K562 (cell line): Measurements from ENCODE around the gene ZFP36. TPM values are rescaled to one million over a fixed set of nuclear protein-coding genes. Genes with fewer than 3 reads are reported as not detected.

ENCODE experiments used
- CREB3L1 ChIP-seq: fragments of 450-650 bp; IDR thresholded peaks from 2 replicates; pipeline ENCODE4 v1.6.1; 2014; ENCODE audit warnings: low read depth, mild to moderate bottlenecking, moderate library complexity, borderline replicate concordance
- E2F6 ChIP-seq, 2 experiments: IDR thresholded peaks; 2 replicates each; pipeline ENCODE4 v1.6.1; 2011; ENCODE audit warnings: borderline replicate concordance in 1 of 2, control low read depth in 1 of 2, low read depth in 1 of 2, low read length in 1 of 2, mild to moderate bottlenecking in 1 of 2, mixed read lengths in 1 of 2, moderate library complexity in 1 of 2; ENCODE audit not compliant: insufficient read depth in 1 of 2, insufficient read length in 1 of 2, poor library complexity in 1 of 2, severe bottlenecking in 1 of 2; ENCODE audit errors: extremely low read depth in 1 of 2
- FOXJ2 ChIP-seq: fragments of 200-800 bp; sonication (Bioruptor generic); IDR thresholded peaks from 2 replicates; pipeline ENCODE4 v1.6.1; 2016; ENCODE audit warnings: missing genetic modification characterization, missing compliant biosample characterization
- FUS ChIP-seq: fragments of 200-400 bp; formaldehyde crosslinking; optimal IDR thresholded peaks from 2 replicates; pipeline ENCODE3; 2017; ENCODE audit warnings: low read depth, low read length
- ID3 ChIP-seq, 2 experiments: fragments of 250-450 bp in 1 of 2; fragments of 450-650 bp in 1 of 2; sonication (Bioruptor Pico) in 1 of 2; IDR thresholded peaks; 2 replicates each; pipeline versions ENCODE4 v1.6.1 to v1.8.0; 2016 to 2021; ENCODE audit warnings: mild to moderate bottlenecking in 2 of 2, moderate library complexity in 2 of 2, missing compliant biosample characterization in 1 of 2, missing genetic modification characterization in 1 of 2
- KLF16 ChIP-seq: IDR thresholded peaks from 2 replicates; pipeline ENCODE4 v1.6.1; 2016; ENCODE audit warnings: antibody characterized with exemption
- NR2C2 ChIP-seq, 2 experiments: fragments of 200-800 bp in 1 of 2; sonication (Bioruptor generic) in 1 of 2; sonication (generic) in 1 of 2; formaldehyde crosslinking in 1 of 2; IDR thresholded peaks; 2 replicates each; pipeline versions ENCODE4 v1.6.1 to v1.8.0; 2016 to 2022; ENCODE audit warnings: mild to moderate bottlenecking in 1 of 2, missing compliant biosample characterization in 1 of 2, missing genetic modification characterization in 1 of 2, missing genetic modification reagents in 1 of 2
- PURB ChIP-seq: sonication (generic); formaldehyde crosslinking; IDR thresholded peaks from 2 replicates; pipeline ENCODE4 v1.9.0; 2021; ENCODE audit warnings: low read depth, mild to moderate bottlenecking, missing genetic modification reagents
- ZNF318 ChIP-seq, 2 experiments: fragments of 450-650 bp; IDR thresholded peaks; 2 replicates each; pipeline ENCODE4 v1.6.1; 2016; ENCODE audit warnings: mild to moderate bottlenecking in 2 of 2, borderline replicate concordance in 1 of 2, low read depth in 1 of 2, moderate library complexity in 1 of 2
- polyA plus RNA-seq, 8 experiments: library from polyadenylated mRNA; depleted of rRNA in 4 of 8; stranded (reverse) in 5 of 8; unstranded in 3 of 8; fragments of >200 nt; fragmentation: Nextera tagmentation in 2 of 8; fragmentation: Illumina TruSeq in 1 of 8; extraction: Ambion mirVana in 2 of 8; extraction: Trizol in 1 of 8; gene quantifications; 2 replicates each; pipeline versions ENCODE4 v1.2.1 to v1.2.3, GENCODE V29; 2011 to 2014; ENCODE audit warnings: inconsistent platforms in 1 of 8, missing spikeins in 1 of 8
- total RNA-seq, 7 experiments: library from RNA; depleted of rRNA in 6 of 7; stranded (reverse); fragments of >200 nt in 6 of 7; fragmentation: Illumina TruSeq in 2 of 7; extraction: Trizol in 2 of 7; gene quantifications; 2 replicates each; pipeline versions ENCODE4 v1.2.1 to v1.2.3, GENCODE V29; 2011 to 2021; ENCODE audit warnings: low replicate concordance in 1 of 7

ZFP36 gene
- total and polyA plus RNA-seq, 9 of the 15 experiments (the other 6 are each of a cell fraction or from before 2014, with no cell fraction given): 1.0 to 20.1 (median 3.5) TPM

DNA sequence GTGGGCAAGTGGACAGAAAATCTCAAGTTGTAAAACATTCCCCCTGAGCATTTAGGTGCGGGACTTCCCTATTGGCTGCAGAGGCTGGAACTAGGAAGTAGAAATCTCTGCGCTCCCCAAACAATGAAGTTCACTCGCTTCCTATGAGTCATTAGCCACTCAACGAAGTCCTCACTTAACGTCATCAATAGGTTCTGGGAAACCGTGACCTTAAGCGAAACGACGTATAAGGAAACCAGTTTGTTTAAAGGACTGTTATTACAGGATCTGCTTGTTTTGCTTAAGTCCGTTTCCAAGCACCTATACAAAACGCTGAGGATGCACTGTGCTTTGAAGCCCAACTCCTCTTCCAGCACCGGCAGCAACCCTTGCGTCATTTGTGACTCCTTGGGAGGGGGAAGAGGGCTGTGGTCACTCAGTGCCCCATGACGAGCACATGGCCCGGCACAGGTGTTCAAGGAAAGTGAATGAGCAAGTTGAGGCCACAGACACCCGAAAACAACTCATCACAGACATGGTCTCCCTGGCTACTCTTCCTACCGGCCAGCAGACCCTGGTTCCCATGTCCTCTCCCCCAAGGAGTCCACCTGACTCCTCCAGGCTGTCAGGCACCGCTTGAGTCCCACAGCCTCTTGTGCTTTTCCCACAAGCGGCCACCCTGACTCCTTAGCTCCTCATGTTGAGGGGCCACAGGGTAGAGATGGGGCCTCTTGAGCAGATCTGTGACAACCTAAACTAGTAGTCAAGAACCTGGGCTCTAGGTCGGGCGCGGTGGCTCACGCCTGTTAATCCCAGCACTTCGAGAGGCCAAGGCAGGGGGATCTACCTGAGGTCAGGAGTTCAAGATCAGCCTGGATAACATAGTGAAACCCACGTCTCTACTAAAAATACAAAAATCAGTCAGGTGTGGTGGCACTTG, 24.3 kb downstream of the ZFP36 start (continued):
- no peak for TF ChIP-seq ID3 (CRISPR knock-in tag; IDR thresholded peaks at IDR 0.05)
- TF ChIP-seq ID3 (tag; IDR thresholded peaks at IDR 0.05): peak; percentile 60; the same call in 1 of the 2 replicates
- TF ChIP-seq KLF16: no peak
- TF ChIP-seq CREB3L1: peak; percentile 59; the same call in 1 of the 2 replicates
- TF ChIP-seq FOXJ2: 0 out of 2 replicates have a peak, but pooled peaks have one; percentile 25
- TF ChIP-seq FUS: no peak
- peak in 1 of 2 experiments; percentile 86; a peak in 2 of 4 replicates for TF ChIP-seq ZNF318 (IDR thresholded peaks at IDR 0.05; ENCODE audit: borderline replicate concordance in 1 of 2, low read depth in 1 of 2)
- no peak for TF ChIP-seq PURB (CRISPR knock-in tag)
- TF ChIP-seq NR2C2 (CRISPR knock-in tag; IDR thresholded peaks at IDR 0.05): no peak
- peak; percentile 89 for TF ChIP-seq NR2C2 (tag; IDR thresholded peaks at IDR 0.05)
- TF ChIP-seq E2F6 (IDR thresholded peaks at IDR 0.05; ENCODE audit: borderline replicate concordance in 1 of 2, extremely low read depth in 1 of 2, insufficient read depth in 1 of 2, insufficient read length in 1 of 2, low read depth in 1 of 2, low read length in 1 of 2, poor library complexity in 1 of 2, severe bottlenecking in 1 of 2): peak; percentile 70 to 91
